Measurements from ENCODE around the gene VPREB1. TPM values are rescaled to one million over a fixed set of nuclear protein-coding genes. Genes with fewer than 3 reads are reported as not detected.

VPREB1 gene, protein sequence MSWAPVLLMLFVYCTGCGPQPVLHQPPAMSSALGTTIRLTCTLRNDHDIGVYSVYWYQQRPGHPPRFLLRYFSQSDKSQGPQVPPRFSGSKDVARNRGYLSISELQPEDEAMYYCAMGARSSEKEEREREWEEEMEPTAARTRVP
- total RNA-seq, result not detected

DNA sequence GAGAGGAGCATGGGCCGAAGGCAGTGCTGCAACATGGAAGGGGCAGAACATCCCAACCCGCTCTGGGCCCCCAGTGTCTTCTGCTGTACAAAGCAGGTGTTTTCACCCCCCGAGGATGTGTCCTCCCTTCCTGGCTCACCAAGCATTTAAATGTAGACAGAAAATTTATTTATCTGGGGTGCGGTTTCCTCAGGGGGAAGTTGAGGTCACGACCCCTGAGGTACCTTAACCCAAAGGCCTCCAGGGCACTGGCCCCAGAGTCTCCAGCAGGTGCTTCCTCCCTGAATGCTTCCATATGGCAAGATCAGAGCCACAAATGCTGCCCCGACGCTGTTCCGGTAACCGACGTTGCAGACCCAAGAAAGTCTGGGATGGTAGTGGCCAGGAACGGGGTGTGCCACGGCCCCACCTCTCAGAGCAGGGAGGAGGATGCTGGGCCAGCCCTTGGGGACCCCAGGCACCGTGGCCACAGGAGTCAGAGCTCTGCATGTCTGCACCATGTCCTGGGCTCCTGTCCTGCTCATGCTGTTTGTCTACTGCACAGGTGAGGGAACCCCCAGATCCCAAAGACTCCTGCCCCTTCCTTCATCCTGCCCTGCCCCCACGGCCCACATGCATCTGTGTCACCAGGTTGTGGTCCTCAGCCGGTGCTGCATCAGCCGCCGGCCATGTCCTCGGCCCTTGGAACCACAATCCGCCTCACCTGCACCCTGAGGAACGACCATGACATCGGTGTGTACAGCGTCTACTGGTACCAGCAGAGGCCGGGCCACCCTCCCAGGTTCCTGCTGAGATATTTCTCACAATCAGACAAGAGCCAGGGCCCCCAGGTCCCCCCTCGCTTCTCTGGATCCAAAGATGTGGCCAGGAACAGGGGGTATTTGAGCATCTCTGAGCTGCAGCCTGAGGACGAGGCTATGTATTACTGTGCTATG lies at the start of gene VPREB1:
VPREB1 (plus strand) TSS at position 471 of the 935 bp plus-strand sequence; CDS start at position 499, 28 bp downstream.
- no peaks in the 10 kb centered on the region for H3K9me3 Mint-ChIP-seq
- DNase-seq (no peak), ATAC-seq (ENCODE audit: low read depth) (no peak)
- H3K4me3 Mint-ChIP-seq, result no peak within 1 kb of the TSS
- peaks cover 19% of the 10 kb centered on the region for H3K4me1 Mint-ChIP-seq
- peaks cover 3% of the 10 kb centered on the region for H3K27me3 Mint-ChIP-seq
- POLR2A ChIA-PET, result no interaction called here
- no peaks in the 10 kb centered on the region for H3K36me3 Mint-ChIP-seq
- H3K27ac Mint-ChIP-seq, result peak within 1 kb of the TSS; percentile 28

DNA sequence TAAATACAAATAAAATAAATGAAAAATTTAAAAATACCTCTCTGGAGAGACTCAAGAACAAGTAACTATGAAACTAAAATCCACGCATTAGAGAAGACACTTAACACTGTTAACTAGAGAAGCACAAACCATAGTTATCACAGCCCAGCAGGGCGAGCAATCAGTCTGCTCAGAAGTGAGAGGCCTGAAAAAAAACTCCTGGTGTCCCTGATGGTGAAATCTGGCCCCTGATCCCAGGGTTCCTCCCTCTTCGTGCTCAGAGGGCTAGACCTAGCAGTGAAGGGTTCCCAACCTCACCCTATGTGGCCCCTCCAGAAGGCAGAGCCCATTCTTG lies 49.7 kb upstream of the VPREB1 start:
- Mint-ChIP-seq H3K4me3 (no peak overlapping the region), H3K9me3 (no peaks in the 10 kb centered on the region), H3K4me1 (no peaks in the 10 kb centered on the region), H3K36me3 (no peaks in the 10 kb centered on the region), H3K27me3 (peaks cover 21% of the 10 kb centered on the region), H3K27ac (no peak overlapping the region)
- POLR2A ChIA-PET, result no interaction called here
- ATAC-seq (ENCODE audit: low read depth) (no peak), DNase-seq (no peak)

DNA sequence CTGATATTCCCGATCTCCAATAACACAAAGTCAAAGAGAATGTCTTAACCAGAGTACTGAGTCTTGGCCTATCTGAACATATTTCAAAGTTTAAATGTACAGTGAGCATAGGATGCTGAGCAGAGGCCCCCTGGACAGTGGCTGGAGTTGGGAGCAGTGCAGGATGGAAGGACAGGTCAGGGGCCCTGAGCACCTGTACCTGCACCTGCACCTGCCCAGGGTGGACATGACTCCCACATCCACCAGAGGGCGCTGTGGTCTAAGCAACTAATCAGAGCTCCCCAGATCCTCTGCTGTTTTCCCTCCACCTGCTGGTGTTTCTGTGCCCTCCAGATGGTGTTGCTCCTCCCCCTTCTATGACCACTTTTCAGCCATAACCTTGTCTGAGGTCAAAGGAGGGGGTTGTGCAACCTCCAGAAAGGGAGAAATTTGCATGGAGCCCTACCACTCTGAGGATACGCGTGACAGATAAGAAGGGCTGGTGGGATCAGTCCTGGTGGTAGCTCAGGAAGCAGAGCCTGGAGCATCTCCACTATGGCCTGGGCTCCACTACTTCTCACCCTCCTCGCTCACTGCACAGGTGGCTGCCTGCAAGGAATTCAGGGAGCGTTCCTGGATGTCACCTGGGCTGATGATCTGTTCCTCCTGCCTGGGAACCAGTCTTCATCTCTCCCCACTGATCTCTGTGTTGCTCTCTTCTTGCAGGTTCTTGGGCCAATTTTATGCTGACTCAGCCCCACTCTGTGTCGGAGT lies 49.1 kb upstream of the VPREB1 start:
- H3K27me3 Mint-ChIP-seq, result peaks cover 18% of the 10 kb centered on the region
- DNase-seq, result peak; percentile 78
- no peaks in the 10 kb centered on the region for H3K4me1 Mint-ChIP-seq
- H3K9me3 Mint-ChIP-seq, result no peaks in the 10 kb centered on the region
- H3K27ac Mint-ChIP-seq, result no peak overlapping the region
- POLR2A ChIA-PET, result no interaction called here
- no peaks in the 10 kb centered on the region for H3K36me3 Mint-ChIP-seq
- ATAC-seq (ENCODE audit: low read depth), result peak; percentile 93
- H3K4me3 Mint-ChIP-seq, result no peak overlapping the region

DNA sequence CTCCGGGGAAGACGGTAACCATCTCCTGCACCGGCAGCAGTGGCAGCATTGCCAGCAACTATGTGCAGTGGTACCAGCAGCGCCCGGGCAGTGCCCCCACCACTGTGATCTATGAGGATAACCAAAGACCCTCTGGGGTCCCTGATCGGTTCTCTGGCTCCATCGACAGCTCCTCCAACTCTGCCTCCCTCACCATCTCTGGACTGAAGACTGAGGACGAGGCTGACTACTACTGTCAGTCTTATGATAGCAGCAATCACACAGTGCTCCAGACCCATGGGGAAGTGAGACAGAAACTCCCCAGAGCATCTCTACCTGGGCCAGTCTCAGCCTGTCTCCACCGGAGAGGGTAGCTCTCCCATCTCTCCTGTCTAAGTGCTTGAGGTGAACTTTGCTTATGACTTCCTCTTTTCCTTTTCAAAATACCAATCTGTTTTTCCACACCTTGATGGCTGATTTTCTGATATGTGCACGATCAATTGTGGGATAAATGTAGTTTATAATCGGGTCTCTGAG lies 48.5 kb upstream of the VPREB1 start:
- Mint-ChIP-seq H3K36me3 (no peaks in the 10 kb centered on the region), H3K27me3 (peaks cover 12% of the 10 kb centered on the region)
- no peak for ATAC-seq (ENCODE audit: low read depth)

DNA sequence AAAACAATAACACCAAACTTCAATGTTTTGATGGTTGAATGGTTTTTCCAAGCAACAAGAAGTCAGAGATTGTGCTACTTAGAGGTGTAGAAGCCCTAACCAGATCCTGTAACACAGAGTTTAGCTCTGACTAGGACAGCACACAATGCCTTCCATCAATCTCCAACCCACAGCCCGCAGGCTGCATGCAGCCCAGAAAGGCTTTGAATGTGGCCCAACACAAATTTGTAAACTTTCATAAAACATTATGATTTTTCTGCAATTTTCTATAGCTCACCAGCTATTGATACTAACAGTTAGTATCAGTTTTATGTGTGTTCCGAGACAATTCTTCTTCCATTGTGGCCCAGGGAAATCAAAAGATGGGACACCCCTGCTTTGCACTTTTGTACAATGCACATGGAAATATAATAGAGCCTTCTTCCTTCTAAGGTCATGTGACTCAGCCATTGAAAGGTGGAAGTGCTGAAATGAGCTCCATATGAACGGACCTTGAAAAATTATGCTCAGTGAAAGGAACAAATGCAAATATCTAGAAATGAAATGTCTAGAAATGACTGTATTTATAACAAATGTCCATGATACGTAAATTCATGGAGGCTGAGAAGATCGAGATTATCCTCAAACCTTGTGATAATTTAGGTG lies 47.6 kb upstream of the VPREB1 start:
- H3K36me3 Mint-ChIP-seq, result no peaks in the 10 kb centered on the region
- DNase-seq (no peak), ATAC-seq (ENCODE audit: low read depth) (no peak)
- H3K4me1 Mint-ChIP-seq, result peaks cover 4% of the 10 kb centered on the region
- H3K27ac Mint-ChIP-seq, result no peak overlapping the region
- H3K4me3 Mint-ChIP-seq, result no peak overlapping the region
- H3K9me3 Mint-ChIP-seq, result no peaks in the 10 kb centered on the region
- H3K27me3 Mint-ChIP-seq, result peaks cover 7% of the 10 kb centered on the region
- POLR2A ChIA-PET, result no interaction called here

More for the DNA sequence above, 48.5 kb upstream of the VPREB1 start:
- H3K9me3 Mint-ChIP-seq, result no peaks in the 10 kb centered on the region
- POLR2A ChIA-PET, result no interaction called here
- no peak overlapping the region for H3K4me3 Mint-ChIP-seq
- no peak overlapping the region for H3K27ac Mint-ChIP-seq
- H3K4me1 Mint-ChIP-seq, result peaks cover 3% of the 10 kb centered on the region
- DNase-seq, result no peak

DNA sequence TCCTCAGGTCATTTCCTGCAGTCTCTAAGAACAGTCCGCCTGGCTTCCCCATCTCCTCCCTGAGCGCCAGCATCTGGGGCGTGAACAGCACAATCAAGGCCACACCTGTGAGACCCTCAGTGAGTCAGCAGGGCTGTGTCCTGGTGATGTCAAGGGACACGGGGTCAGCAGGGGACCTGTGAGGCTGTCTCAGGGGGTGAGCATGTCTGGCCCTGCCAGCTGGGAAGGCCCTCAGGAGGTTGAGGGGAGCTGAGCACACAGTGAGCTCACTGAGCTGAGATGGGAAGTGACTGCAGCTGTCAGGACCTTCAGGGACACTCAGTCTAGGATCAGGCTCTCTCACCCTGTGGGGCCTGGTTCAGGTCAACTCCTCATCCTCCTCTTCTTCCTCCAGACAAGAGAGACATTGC lies 46.6 kb upstream of the VPREB1 start:
- ATAC-seq (ENCODE audit: low read depth) (no peak), DNase-seq (no peak)
- Mint-ChIP-seq H3K27ac (no peak overlapping the region), H3K9me3 (no peaks in the 10 kb centered on the region), H3K4me3 (no peak overlapping the region), H3K27me3 (peaks cover 9% of the 10 kb centered on the region), H3K36me3 (no peaks in the 10 kb centered on the region), H3K4me1 (peaks cover 4% of the 10 kb centered on the region)
- POLR2A ChIA-PET, result no interaction called here

DNA sequence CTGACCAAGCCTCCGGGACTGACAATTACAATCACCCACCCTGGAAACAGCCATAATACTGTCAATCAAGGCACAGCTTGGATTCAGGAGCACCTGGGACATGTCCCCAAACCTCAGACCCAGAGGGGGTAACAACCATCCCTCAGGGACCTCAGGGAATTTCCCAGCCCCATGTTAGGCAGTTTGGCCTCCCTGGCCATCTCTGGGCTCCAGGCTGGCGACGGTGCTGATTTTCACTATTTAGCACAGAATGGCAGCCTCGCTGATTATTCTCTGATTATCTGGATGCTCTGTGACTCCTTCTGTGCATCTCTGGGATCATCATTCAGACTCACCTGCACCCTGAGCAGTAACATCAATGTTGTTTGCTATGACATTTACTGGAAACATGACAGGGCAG lies 45.8 kb upstream of the VPREB1 start:
- Mint-ChIP-seq H3K27ac (no peak overlapping the region), H3K4me1 (peaks cover 4% of the 10 kb centered on the region), H3K9me3 (no peaks in the 10 kb centered on the region), H3K27me3 (peaks cover 9% of the 10 kb centered on the region), H3K36me3 (no peaks in the 10 kb centered on the region), H3K4me3 (no peak overlapping the region)
- POLR2A ChIA-PET, result no interaction called here
- no peak for DNase-seq
- no peak for ATAC-seq (ENCODE audit: low read depth)

DNA sequence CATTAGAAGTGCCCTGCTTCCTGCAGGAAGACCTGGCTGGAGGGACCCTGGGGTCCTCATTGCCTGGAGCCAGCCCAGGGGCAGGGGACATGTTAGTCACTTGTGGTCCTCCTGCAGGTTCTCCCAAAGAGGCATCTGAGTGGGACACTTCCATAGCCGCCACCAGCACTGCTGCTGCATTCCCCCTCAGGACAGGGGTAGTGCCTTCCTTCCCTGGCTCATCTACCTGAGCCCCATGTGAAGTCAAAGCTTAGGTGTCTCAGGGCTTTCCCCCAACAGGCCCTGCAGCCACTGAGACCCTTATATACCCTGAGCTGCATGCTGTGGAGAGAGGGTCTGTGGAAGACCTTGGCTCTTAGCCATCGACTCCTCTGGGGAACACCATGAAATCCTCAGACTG lies 45.0 kb upstream of the VPREB1 start:
- POLR2A ChIA-PET, result no interaction called here
- DNase-seq (no peak), ATAC-seq (ENCODE audit: low read depth) (no peak)
- Mint-ChIP-seq H3K36me3 (no peaks in the 10 kb centered on the region), H3K27me3 (peaks cover 9% of the 10 kb centered on the region), H3K9me3 (no peaks in the 10 kb centered on the region), H3K4me1 (peaks cover 4% of the 10 kb centered on the region), H3K4me3 (no peak overlapping the region), H3K27ac (no peak overlapping the region)

DNA sequence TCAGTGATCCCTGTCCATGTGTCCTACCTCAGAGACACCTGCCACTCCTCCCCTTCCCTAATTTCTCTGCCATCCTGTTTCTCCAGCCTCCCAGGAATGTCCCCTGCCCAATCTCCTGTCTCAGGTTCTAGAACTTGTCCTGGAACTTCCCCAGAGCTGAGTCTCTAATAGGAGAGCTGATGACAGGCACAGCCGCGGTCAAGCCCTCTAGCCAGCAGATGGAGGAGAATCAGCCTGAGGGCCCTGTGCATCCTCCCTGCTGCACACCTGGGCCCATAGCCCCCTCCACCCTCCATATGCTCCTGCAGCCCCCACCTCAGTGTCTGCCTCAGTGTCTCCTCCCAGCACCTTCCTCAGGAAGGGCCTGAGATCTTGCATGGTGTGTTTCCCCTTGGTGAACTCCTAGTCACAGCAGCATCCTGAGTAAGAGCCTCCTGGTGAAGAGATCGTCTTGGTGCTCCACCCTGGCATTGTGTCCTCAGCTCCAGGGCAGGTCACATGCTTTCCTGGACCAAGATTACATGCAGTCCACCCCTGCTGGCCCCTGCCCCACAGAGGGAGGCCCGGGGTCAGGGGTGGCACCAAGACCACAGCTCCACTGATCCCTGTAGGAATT lies 43.9 kb upstream of the VPREB1 start:
- no peaks in the 10 kb centered on the region for H3K9me3 Mint-ChIP-seq
- ATAC-seq (ENCODE audit: low read depth) (no peak), DNase-seq (no peak)
- H3K27me3 Mint-ChIP-seq, result peaks cover 9% of the 10 kb centered on the region
- peaks cover 4% of the 10 kb centered on the region for H3K4me1 Mint-ChIP-seq
- no peaks in the 10 kb centered on the region for H3K36me3 Mint-ChIP-seq
- no peak overlapping the region for H3K4me3 Mint-ChIP-seq
- no peak overlapping the region for H3K27ac Mint-ChIP-seq
- POLR2A ChIA-PET, result no interaction called here

DNA sequence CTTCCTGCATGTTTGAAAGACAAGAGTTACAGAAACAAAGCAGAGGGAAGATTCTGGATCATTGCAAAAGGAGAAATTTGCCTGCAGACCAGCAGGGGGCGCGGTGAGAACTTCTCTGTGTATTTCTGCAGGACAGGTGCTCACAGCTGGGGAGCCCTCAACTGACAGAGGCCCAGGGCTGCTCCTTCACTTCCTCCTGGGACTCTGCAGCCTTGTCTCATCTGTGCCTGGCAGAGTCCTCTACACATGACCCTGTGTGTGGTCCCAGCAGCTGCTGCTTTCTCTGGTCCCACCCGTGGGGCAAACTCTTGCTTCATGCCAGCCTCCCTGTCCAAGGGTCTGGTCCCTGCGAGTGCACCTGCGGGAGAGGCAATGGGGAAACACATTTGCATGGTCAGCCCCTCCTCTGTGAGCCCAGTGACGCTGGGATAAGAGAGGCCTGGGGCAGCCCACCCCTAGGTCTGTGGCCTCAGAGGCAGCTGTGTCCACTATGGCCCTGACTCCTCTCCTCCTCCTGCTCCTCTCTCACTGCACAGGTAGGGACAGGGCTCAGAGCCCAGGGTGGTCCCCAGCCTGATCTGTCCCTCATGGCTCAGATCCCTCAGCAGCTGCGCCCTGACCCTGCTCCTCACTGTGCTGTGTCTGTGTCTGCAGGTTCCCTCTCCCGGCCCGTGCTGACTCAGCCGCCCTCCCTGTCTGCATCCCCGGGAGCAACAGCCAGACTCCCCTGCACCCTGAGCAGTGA lies 43.2 kb upstream of the VPREB1 start:
- POLR2A ChIA-PET, result no interaction called here
- H3K27me3 Mint-ChIP-seq, result peaks cover 9% of the 10 kb centered on the region
- ATAC-seq (ENCODE audit: low read depth), result peak; percentile 67
- no peak overlapping the region for H3K27ac Mint-ChIP-seq
- no peaks in the 10 kb centered on the region for H3K9me3 Mint-ChIP-seq
- H3K36me3 Mint-ChIP-seq, result no peaks in the 10 kb centered on the region
- no peak overlapping the region for H3K4me3 Mint-ChIP-seq
- peak; percentile 70 for DNase-seq
- peaks cover 4% of the 10 kb centered on the region for H3K4me1 Mint-ChIP-seq

DNA sequence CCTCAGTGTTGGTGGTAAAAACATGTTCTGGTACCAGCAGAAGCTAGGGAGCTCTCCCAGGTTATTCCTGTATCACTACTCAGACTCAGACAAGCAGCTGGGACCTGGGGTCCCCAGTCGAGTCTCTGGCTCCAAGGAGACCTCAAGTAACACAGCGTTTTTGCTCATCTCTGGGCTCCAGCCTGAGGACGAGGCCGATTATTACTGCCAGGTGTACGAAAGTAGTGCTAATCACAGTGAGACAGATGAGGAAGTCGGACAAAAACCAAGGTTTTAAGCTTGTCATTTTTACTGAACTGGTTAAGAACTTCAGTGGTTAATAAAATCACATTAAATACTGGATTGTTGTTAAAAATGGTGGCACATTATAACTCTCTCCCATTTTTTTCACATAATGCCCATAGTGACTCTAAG lies 42.6 kb upstream of the VPREB1 start:
- ATAC-seq (ENCODE audit: low read depth) (no peak), DNase-seq (no peak)
- no peaks in the 10 kb centered on the region for H3K36me3 Mint-ChIP-seq
- no peak overlapping the region for H3K4me3 Mint-ChIP-seq
- peaks cover 4% of the 10 kb centered on the region for H3K4me1 Mint-ChIP-seq
- POLR2A ChIA-PET, result no interaction called here
- peaks cover 8% of the 10 kb centered on the region for H3K27me3 Mint-ChIP-seq
- no peak overlapping the region for H3K27ac Mint-ChIP-seq
- no peaks in the 10 kb centered on the region for H3K9me3 Mint-ChIP-seq

DNA sequence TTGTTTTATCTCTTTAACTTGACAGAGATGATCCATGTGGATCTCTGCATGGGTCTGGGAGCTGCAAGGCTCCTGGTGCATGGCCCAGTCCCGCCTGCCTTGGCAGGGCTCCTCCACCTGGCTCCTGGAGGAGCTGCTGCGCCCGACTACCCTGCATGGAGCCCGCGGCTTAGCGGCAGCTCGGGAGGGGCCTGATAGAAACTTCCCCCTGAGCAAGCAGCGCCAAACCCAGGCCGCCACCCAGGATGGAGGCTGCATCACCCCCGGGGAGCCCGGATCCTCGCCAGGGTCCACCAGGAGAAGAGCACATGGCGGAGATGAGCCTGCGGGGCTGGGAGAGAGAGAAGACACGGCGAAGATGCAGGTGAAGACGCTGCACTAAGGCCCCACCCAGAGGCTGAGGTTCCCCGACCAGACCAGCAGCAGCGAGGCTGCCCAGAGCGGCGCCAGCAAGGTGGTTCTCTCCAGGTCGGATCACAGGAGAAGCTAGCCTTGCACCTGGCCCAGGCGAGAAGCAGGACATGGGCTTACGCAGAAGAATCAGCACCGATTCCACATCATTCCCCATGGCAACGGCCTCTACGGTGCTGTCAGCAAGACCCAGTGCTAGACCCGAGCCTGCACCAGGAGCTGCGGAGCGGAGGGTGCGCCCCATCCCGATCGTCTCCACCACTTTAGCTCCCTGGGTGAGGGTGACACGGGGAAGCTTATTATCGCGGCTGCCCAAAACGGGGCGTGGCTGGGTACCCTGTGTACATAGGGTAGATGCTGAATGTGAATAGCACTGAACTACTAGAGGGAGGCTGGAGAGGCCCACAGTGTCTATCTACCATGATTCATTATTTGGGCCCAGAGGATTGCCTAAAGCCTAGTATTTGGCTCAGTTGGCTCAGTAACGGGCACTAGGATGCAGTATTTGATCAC lies 41.3 kb upstream of the VPREB1 start:
- H3K27me3 Mint-ChIP-seq, result peaks cover 5% of the 10 kb centered on the region
- POLR2A ChIA-PET, result no interaction called here
- DNase-seq (no peak), ATAC-seq (ENCODE audit: low read depth) (no peak)
- H3K4me3 Mint-ChIP-seq, result no peak overlapping the region
- H3K36me3 Mint-ChIP-seq, result no peaks in the 10 kb centered on the region
- H3K9me3 Mint-ChIP-seq, result no peaks in the 10 kb centered on the region
- H3K27ac Mint-ChIP-seq, result no peak overlapping the region
- H3K4me1 Mint-ChIP-seq, result peaks cover 10% of the 10 kb centered on the region

All from activated naive CD8-positive, alpha-beta T cell treated with anti-CD3 and anti-CD28 coated beads, Interleukin-2, amount 10 ng/mL, durations not matched to agents 7 days and 5 days (primary cell).